ENCODE data around the gene STX7. TPM values are rescaled to one million over a fixed set of nuclear protein-coding genes. Genes with fewer than 3 reads are reported as not detected.
A peak's percentile ranks its signal among the peaks of the same experiment; 100 is the strongest.

Gene STX7
- total RNA-seq, 1 donor from 2014 or later: 97.2 TPM

DNA sequence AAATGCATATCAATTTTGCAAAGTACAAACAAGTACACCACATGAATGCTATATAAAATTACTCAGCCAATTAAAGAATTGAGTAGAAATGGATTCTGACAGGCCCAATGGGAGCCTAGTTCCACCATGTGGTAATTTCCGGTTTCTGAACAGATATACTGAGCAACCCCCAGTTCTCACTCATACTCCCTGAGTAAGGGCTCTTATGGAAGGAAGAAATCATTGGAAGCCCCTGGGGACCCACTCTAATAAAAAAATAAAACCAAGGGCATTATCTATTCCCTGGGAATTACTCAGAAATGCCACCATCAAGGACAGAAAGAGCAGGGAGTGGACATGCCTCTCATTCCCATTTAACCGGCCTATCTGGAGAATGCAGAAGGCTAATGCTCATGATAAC, 34.6 kb downstream of the STX7 start:
- no peaks in the 10 kb centered on the region for H3K27me3 ChIP-seq (ENCODE audit: low read depth)
- intact Hi-C loops (cut with DNase I): no loop called here
- no peak for ATAC-seq
- peaks cover 2% of the 10 kb centered on the region for H3K36me3 ChIP-seq
- no peak for DNase-seq
- no peak overlapping the region for H3K27ac ChIP-seq
- TF ChIP-seq, protein P1, sequence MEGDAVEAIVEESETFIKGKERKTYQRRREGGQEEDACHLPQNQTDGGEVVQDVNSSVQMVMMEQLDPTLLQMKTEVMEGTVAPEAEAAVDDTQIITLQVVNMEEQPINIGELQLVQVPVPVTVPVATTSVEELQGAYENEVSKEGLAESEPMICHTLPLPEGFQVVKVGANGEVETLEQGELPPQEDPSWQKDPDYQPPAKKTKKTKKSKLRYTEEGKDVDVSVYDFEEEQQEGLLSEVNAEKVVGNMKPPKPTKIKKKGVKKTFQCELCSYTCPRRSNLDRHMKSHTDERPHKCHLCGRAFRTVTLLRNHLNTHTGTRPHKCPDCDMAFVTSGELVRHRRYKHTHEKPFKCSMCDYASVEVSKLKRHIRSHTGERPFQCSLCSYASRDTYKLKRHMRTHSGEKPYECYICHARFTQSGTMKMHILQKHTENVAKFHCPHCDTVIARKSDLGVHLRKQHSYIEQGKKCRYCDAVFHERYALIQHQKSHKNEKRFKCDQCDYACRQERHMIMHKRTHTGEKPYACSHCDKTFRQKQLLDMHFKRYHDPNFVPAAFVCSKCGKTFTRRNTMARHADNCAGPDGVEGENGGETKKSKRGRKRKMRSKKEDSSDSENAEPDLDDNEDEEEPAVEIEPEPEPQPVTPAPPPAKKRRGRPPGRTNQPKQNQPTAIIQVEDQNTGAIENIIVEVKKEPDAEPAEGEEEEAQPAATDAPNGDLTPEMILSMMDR (IDR thresholded peaks at IDR 0.05): no peak
- peaks cover 19% of the 10 kb centered on the region for H3K4me1 ChIP-seq
- H3K4me3 ChIP-seq: no peak overlapping the region
- no peaks in the 10 kb centered on the region for H3K9me3 ChIP-seq

DNA sequence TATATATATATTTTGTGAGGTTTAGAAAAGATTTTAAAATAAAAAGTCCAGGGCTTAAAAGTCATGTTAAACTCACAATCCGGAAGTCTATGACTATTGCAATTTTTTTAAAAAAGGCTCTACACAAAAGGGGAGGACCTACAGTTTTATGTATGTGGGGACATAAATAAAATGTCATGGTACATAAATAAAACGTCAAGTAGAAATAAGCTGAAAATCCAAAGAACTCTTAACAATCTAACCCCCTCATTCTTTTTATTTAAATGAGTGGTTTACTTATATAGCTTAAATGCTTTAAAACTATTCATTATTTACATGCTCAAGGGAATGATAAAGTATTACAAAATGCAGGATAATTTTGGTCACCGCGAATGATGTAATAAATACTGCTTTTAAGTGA, 36.2 kb downstream of the STX7 start:
- TF ChIP-seq, protein P1 (IDR thresholded peaks at IDR 0.05): no peak
- no peak overlapping the region for H3K4me3 ChIP-seq
- ATAC-seq: no peak
- peaks cover 17% of the 10 kb centered on the region for H3K36me3 ChIP-seq
- no peaks in the 10 kb centered on the region for H3K9me3 ChIP-seq
- DNase-seq: no peak
- no peaks in the 10 kb centered on the region for H3K27me3 ChIP-seq (ENCODE audit: low read depth)
- intact Hi-C loops (cut with DNase I): no loop called here
- H3K4me1 ChIP-seq: peaks cover 19% of the 10 kb centered on the region
- no peak overlapping the region for H3K27ac ChIP-seq

DNA sequence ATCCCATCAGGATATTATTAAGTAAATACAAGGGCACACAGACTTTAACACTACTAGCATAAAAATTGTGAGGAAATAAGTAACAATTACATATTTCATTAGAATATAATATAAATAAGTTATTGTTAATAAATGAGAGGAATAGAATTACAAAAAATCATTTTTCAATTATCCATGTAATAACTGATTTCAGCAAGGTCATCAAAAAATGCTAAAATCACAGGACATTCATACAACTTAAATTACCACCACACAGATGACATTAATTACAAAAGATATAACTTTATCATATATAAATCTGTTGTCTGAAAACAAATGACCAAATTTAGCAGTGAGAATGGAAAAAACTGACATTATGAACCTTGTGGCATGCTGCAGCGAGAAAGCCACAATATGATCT, 37.0 kb downstream of the STX7 start:
- no peak for ATAC-seq
- H3K4me1 ChIP-seq: peaks cover 13% of the 10 kb centered on the region

DNA sequence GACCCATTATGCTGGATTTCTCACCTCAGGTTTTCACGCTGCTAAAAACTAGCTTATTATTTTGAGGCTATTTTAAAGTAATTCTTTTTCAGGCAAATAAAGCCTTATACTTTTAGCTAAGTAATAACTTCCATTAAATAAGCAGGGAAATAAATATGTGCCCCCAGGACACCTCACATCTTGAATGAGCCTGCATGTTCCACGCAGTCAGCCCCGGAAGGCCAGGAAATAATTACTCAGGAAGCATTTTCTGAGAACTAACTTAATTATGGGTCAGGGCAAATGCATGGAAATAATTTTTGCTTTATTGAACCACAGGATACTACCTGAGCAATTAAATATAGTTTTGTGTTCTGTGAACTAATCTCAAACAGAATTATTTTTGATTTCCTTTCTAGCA, 41.1 kb downstream of the STX7 start:
- Histone ChIP-seq H3K36me3 (peaks cover 66% of the 10 kb centered on the region), H3K4me1 (peaks cover 4% of the 10 kb centered on the region), H3K27ac (no peak overlapping the region), H3K27me3 (ENCODE audit: low read depth) (no peaks in the 10 kb centered on the region), H3K4me3 (no peak overlapping the region), H3K9me3 (no peaks in the 10 kb centered on the region)
- intact Hi-C loops (cut with DNase I): no loop called here
- TF ChIP-seq, protein P1 (IDR thresholded peaks at IDR 0.05): no peak
- DNase-seq (no peak), ATAC-seq (no peak)

More for the DNA sequence above, 37.0 kb downstream of the STX7 start:
- TF ChIP-seq, protein P1 (IDR thresholded peaks at IDR 0.05): no peak
- H3K27ac ChIP-seq: no peak overlapping the region
- intact Hi-C loops (cut with DNase I): no loop called here
- no peaks in the 10 kb centered on the region for H3K9me3 ChIP-seq
- peaks cover 25% of the 10 kb centered on the region for H3K36me3 ChIP-seq
- no peak overlapping the region for H3K4me3 ChIP-seq
- DNase-seq: no peak
- no peaks in the 10 kb centered on the region for H3K27me3 ChIP-seq (ENCODE audit: low read depth)

DNA sequence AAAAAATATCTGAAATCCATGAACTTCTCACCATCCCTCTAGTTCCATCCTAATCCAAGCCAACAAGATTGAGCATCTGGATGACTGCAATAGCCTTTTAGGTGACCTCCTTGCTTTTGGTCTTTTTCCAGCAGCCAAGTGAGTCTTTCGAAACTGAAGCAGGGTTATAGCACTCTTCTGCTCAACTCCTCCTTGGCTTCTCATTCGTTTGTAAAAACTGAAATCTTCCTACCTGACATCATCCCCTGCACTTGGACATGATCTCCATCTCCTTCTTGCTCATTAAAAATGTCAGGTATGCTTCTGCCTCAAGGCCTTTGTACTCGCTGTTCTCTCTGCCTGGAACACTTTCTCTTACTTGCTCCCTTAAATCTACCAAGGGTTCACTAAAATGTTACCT, 46.0 kb downstream of the STX7 start:
- H3K27me3 ChIP-seq (ENCODE audit: low read depth): no peaks in the 10 kb centered on the region
- no peak overlapping the region for H3K27ac ChIP-seq
- peak in 1 of 2 donors; percentile 36 for ATAC-seq
- H3K9me3 ChIP-seq: no peaks in the 10 kb centered on the region
- DNase-seq: no peak
- H3K4me3 ChIP-seq: no peak overlapping the region
- no peaks in the 10 kb centered on the region for H3K4me1 ChIP-seq
- intact Hi-C loops (cut with DNase I): no loop called here
- H3K36me3 ChIP-seq: peaks cover 99% of the 10 kb centered on the region
- TF ChIP-seq, protein P1 (IDR thresholded peaks at IDR 0.05): no peak
